Uterus (tissue), 2 donors: Measurements from ENCODE around the gene PTPRM.

Source experiments
- POLR2A ChIP-seq, 2 donors: fragments of 450-650 bp; IDR thresholded peaks; one replicate each; pipeline ENCODE4 v1.6.1; 2016; ENCODE audit warnings: antibody characterized with exemption in 2 of 2, mild to moderate bottlenecking in 1 of 2, moderate library complexity in 1 of 2
- TF ChIP-seq, protein P1 (sequence below), 4 experiments: fragments of 200-600 bp in 2 of 4; fragments of 450-650 bp in 2 of 4; sonication (generic) in 2 of 4; IDR thresholded peaks; one replicate each; pipeline ENCODE4 v1.5.1; 2016 to 2019; ENCODE audit warnings: antibody characterized with exemption in 4 of 4, mild to moderate bottlenecking in 2 of 4, moderate library complexity in 1 of 4

GRCh38 chr18:8133888-8134287 lies 566.8 kb downstream of the PTPRM start:
- TF ChIP-seq, protein P1, sequence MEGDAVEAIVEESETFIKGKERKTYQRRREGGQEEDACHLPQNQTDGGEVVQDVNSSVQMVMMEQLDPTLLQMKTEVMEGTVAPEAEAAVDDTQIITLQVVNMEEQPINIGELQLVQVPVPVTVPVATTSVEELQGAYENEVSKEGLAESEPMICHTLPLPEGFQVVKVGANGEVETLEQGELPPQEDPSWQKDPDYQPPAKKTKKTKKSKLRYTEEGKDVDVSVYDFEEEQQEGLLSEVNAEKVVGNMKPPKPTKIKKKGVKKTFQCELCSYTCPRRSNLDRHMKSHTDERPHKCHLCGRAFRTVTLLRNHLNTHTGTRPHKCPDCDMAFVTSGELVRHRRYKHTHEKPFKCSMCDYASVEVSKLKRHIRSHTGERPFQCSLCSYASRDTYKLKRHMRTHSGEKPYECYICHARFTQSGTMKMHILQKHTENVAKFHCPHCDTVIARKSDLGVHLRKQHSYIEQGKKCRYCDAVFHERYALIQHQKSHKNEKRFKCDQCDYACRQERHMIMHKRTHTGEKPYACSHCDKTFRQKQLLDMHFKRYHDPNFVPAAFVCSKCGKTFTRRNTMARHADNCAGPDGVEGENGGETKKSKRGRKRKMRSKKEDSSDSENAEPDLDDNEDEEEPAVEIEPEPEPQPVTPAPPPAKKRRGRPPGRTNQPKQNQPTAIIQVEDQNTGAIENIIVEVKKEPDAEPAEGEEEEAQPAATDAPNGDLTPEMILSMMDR (IDR thresholded peaks at IDR 0.05) = no peak
- TF ChIP-seq POLR2A (IDR thresholded peaks at IDR 0.05) = no peak
